Esophagus squamous epithelium (tissue), 4 donors: ENCODE measurements around the gene CCDC13.

Source experiments
- POLR2A ChIP-seq, 4 donors: fragments of 450-650 bp; IDR thresholded peaks; one replicate each; pipeline ENCODE4 v1.6.1; 2017; ENCODE audit warnings: antibody characterized with exemption in 4 of 4, mild to moderate bottlenecking in 4 of 4, moderate library complexity in 3 of 4
- TF ChIP-seq, protein P1 (sequence below), 6 experiments: fragments of 450-650 bp in 4 of 6; fragments of 200-600 bp in 2 of 6; sonication (generic) in 2 of 6; IDR thresholded peaks; one replicate each; pipeline ENCODE4 v1.5.1; 2016 to 2019; ENCODE audit warnings: antibody characterized with exemption in 6 of 6, mild to moderate bottlenecking in 4 of 6, moderate library complexity in 4 of 6

DNA sequence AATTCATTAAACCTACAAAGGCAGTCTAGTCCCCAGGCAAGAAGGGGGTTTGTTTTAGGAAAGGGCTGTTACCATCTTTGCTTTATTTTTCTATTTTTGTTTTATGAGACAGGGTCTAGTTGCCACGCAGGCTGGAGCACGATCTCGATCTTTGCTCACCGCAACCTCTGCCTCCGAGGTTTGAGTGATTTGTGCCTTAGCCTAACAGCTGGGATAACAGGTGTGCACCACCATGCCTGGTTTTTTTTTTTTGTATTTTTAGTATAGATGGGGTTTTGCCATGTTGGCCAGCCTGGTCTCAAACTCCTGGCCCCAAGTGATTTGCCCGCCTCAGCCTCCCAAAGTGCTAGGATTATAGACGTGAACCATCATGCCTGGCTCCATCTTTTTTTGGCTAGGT is 26.3 kb upstream of the CCDC13 start:
- TF ChIP-seq, protein P1, sequence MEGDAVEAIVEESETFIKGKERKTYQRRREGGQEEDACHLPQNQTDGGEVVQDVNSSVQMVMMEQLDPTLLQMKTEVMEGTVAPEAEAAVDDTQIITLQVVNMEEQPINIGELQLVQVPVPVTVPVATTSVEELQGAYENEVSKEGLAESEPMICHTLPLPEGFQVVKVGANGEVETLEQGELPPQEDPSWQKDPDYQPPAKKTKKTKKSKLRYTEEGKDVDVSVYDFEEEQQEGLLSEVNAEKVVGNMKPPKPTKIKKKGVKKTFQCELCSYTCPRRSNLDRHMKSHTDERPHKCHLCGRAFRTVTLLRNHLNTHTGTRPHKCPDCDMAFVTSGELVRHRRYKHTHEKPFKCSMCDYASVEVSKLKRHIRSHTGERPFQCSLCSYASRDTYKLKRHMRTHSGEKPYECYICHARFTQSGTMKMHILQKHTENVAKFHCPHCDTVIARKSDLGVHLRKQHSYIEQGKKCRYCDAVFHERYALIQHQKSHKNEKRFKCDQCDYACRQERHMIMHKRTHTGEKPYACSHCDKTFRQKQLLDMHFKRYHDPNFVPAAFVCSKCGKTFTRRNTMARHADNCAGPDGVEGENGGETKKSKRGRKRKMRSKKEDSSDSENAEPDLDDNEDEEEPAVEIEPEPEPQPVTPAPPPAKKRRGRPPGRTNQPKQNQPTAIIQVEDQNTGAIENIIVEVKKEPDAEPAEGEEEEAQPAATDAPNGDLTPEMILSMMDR (IDR thresholded peaks at IDR 0.05): no peak
- no peak for TF ChIP-seq POLR2A (IDR thresholded peaks at IDR 0.05)
